CD4-positive, CD25-positive, alpha-beta regulatory T cell (primary cell): Measurements from ENCODE around the gene NLGN3. TPM values are rescaled to one million over a fixed set of nuclear protein-coding genes. Genes with fewer than 3 reads are reported as not detected.
A peak's percentile ranks its signal among the peaks of the same experiment; 100 is the strongest.

Source experiments
- ATAC-seq, 2 donors: fragments of 150-1000 bp; cut with Tn5 transposase; one replicate each; pipeline ENCODE4 v1.10.0; 2021; ENCODE audit warnings: low read depth in 2 of 2, moderate number of reproducible peaks in 2 of 2, moderate library complexity in 1 of 2
- DNase-seq, 3 donors: peaks; one replicate each; pipeline versions ENCODE4 v3.0.0 to v3.0.0-alpha.2; 2012 to 2022; ENCODE audit warnings: mixed read lengths in 1 of 3
- H3K27ac ChIP-seq: one replicate; pipeline ENCODE4 v1.7.0; 2013; ENCODE audit warnings: mild to moderate bottlenecking, low read length; ENCODE audit not compliant: insufficient read depth, poor library complexity, severe bottlenecking
- H3K27me3 ChIP-seq: one replicate; pipeline ENCODE4 v1.7.0; 2013; ENCODE audit warnings: low read length; ENCODE audit not compliant: control insufficient read depth, insufficient read depth
- H3K36me3 ChIP-seq: one replicate; pipeline ENCODE4 v1.7.0; 2013; ENCODE audit warnings: mild to moderate bottlenecking, low read length, moderate library complexity; ENCODE audit not compliant: control insufficient read depth, insufficient read depth
- H3K4me1 ChIP-seq: 2 replicates; pipeline ENCODE4 v1.7.0; 2013; ENCODE audit warnings: mild to moderate bottlenecking, low read length; ENCODE audit not compliant: insufficient read depth, control insufficient read depth, poor library complexity, severe bottlenecking
- H3K4me3 ChIP-seq: one replicate; pipeline ENCODE4 v1.7.0; 2013; ENCODE audit warnings: low read depth, mild to moderate bottlenecking, low read length, moderate library complexity
- H3K9me3 ChIP-seq, 2 experiments: 1 replicate in 1 of 2; 2 replicates in 1 of 2; pipeline ENCODE4 v1.7.0; 2013; ENCODE audit warnings: low read length in 2 of 2, mild to moderate bottlenecking in 1 of 2, moderate library complexity in 1 of 2; ENCODE audit not compliant: control insufficient read depth in 2 of 2
- H3K27ac Mint-ChIP-seq, 3 donors: one replicate each; pipeline ENCODE4 v1.8.0; 2020 to 2022; ENCODE audit warnings: mild to moderate bottlenecking in 3 of 3, mixed read lengths in 3 of 3, moderate library complexity in 2 of 3
- H3K27me3 Mint-ChIP-seq: one replicate; pipeline ENCODE4 v1.8.0; 2022; ENCODE audit warnings: mild to moderate bottlenecking, mixed read lengths
- H3K36me3 Mint-ChIP-seq: one replicate; pipeline ENCODE4 v1.8.0; 2020; ENCODE audit warnings: mixed read lengths
- H3K4me1 Mint-ChIP-seq, 4 donors: one replicate each; pipeline ENCODE4 v1.8.0; 2020 to 2022; ENCODE audit warnings: mixed read lengths in 4 of 4, mild to moderate bottlenecking in 1 of 4
- H3K4me3 Mint-ChIP-seq, 4 donors: one replicate each; pipeline ENCODE4 v1.8.0; 2020 to 2022; ENCODE audit warnings: mild to moderate bottlenecking in 4 of 4, mixed read lengths in 4 of 4, moderate library complexity in 3 of 4
- H3K9me3 Mint-ChIP-seq, 7 donors: one replicate each; pipeline ENCODE4 v1.8.0; 2020 to 2022; ENCODE audit warnings: mixed read lengths in 7 of 7, mild to moderate bottlenecking in 3 of 7, moderate library complexity in 2 of 7
- polyA plus RNA-seq, 4 donors: library from polyadenylated mRNA; unstranded; fragments of 300-500 nt; fragmentation: Illumina TruSeq; gene quantifications; one replicate each; pipeline ENCODE4 v1.2.3, GENCODE V29; 2021
- total RNA-seq: library from RNA; stranded (reverse); gene quantifications from one replicate; pipeline ENCODE4 v1.2.3, GENCODE V29; 2022

The NLGN3 gene
- total and polyA plus RNA-seq, 5 donors from 2014 or later = 0.05 to 4.4 TPM; not detected in 3

DNA sequence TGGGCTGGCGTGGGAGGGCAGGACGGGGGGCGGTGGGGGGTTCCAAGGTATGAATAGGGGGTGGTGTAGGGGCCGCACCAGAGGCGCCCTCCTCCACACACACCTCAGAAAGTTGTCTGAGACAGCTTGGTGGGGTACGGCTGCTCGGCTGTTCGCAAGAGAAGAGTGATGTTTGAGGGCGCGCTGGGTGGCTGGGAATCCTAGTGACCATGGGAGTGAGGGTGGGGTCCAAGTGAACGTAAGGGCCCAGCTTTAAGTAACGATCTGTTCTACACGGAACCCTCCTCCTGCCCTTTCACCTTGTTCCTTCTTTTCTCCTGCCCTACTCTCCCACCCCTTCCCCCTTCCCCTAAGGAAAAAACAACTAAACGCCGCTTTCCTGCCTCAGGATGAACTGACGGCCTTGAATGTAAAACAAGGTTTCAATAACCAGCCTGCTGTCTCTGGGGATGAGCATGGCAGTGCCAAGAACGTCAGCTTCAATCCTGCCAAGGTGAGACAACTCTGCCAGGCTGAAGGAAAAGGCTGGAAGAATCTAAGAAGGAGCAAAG is 25.6 kb upstream of the NLGN3 start:
- H3K4me3 ChIP-seq = peak overlapping the region; percentile 66
- DNase-seq (no peak), ATAC-seq (no peak)

GRCh38 chrX:71128166-71128833 is 16.3 kb upstream of the NLGN3 start:
- no peaks in the 10 kb centered on the region for H3K9me3 ChIP-seq
- no peak overlapping the region for H3K27ac ChIP-seq
- Mint-ChIP-seq H3K36me3 (peaks cover 37% of the 10 kb centered on the region), H3K4me1 (peaks cover 6 to 28% (median 10%) of the 10 kb centered on the region in 4 donors), H3K27me3 (no peaks in the 10 kb centered on the region), H3K4me3 (no peak overlapping the region), H3K27ac (peak overlapping the region; percentile 72 to 92 (median 83)), H3K9me3 (no peaks in the 10 kb centered on the region)
- ATAC-seq (no peak), DNase-seq (no peak)
- H3K4me3 ChIP-seq = no peak overlapping the region
- peaks cover 74% of the 10 kb centered on the region for H3K36me3 ChIP-seq
- no peaks in the 10 kb centered on the region for H3K27me3 ChIP-seq
- H3K4me1 ChIP-seq = peaks cover 9% of the 10 kb centered on the region

More for the DNA sequence above, 25.6 kb upstream of the NLGN3 start:
- Histone ChIP-seq H3K27me3 (no peaks in the 10 kb centered on the region), H3K27ac (peak overlapping the region; percentile 84), H3K9me3 (no peaks in the 10 kb centered on the region), H3K36me3 (peaks cover 29% of the 10 kb centered on the region), H3K4me1 (peaks cover 19% of the 10 kb centered on the region)
- Mint-ChIP-seq H3K27me3 (no peaks in the 10 kb centered on the region), H3K9me3 (no peaks in the 10 kb centered on the region), H3K36me3 (peaks cover 16% of the 10 kb centered on the region), H3K4me1 (peaks cover 0 to 42% (median 3%) of the 10 kb centered on the region in 4 donors), H3K27ac (peak overlapping the region in 2 of 3 donors; percentile 71 to 93), H3K4me3 (peak overlapping the region; percentile 91 to 95 (median 92))

DNA sequence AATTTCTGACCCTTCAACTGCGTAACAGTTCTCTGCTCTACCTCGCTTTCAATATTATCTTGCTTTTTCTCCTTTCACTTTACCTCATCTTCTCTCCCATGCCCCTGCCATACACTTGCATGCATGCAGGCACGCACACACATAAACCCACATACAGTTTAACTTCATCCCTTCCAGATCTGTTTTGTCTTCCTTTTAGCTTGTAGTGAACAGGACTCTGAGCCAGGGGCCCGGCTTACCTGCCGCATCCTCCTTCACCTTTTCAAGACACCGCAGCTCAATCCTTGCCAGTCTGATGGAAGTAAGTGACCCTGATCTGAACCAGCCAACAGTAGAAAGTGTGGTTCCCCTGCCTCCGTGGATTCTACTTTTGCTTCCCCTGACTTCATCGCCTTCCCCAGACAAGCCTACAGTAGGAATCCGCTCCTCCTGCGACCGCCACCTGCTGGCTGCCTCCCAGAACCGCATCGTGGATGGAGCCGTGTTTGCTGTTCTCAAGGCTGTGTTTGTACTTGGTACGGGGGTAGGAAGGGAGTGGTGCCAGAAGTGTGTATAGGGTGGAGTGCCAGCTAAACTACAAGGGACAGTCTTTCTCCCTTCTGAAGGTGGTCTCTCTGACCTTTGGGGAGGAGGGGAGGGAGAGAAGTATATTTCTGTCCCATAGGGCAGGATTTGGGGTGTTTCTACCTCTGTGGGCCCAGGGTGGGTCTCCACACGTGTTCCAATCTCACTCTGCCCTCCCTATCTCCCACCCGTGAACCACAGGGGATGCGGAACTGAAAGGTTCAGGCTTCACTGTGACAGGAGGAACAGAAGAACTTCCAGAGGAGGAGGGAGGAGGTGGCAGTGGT is 15.5 kb upstream of the NLGN3 start:
- ATAC-seq (peak; percentile 74 to 82), DNase-seq (peak; percentile 62 to 83 (median 76))
- Histone ChIP-seq H3K27ac (peak overlapping the region; percentile 47), H3K4me3 (no peak overlapping the region), H3K9me3 (no peaks in the 10 kb centered on the region), H3K27me3 (no peaks in the 10 kb centered on the region), H3K4me1 (peaks cover 9% of the 10 kb centered on the region), H3K36me3 (peaks cover 71% of the 10 kb centered on the region)
- no peaks in the 10 kb centered on the region for H3K9me3 Mint-ChIP-seq
- H3K4me1 Mint-ChIP-seq = peaks cover 6 to 24% (median 10%) of the 10 kb centered on the region in 4 donors
- H3K27me3 Mint-ChIP-seq = no peaks in the 10 kb centered on the region
- H3K27ac Mint-ChIP-seq = peak overlapping the region; percentile 72 to 95 (median 92)
- H3K4me3 Mint-ChIP-seq = peak overlapping the region in 1 of 4 donors; percentile 3
- H3K36me3 Mint-ChIP-seq = peaks cover 33% of the 10 kb centered on the region

GRCh38 chrX:71131510-71131909 is 13.1 kb upstream of the NLGN3 start:
- peaks cover 6 to 21% (median 10%) of the 10 kb centered on the region in 4 donors for H3K4me1 Mint-ChIP-seq
- no peak overlapping the region for H3K27ac Mint-ChIP-seq
- Histone ChIP-seq H3K4me3 (no peak overlapping the region), H3K36me3 (peaks cover 71% of the 10 kb centered on the region), H3K4me1 (peaks cover 9% of the 10 kb centered on the region), H3K27ac (no peak overlapping the region), H3K27me3 (no peaks in the 10 kb centered on the region), H3K9me3 (no peaks in the 10 kb centered on the region)
- peaks cover 0 to 2% (median 0%) of the 10 kb centered on the region in 7 donors for H3K9me3 Mint-ChIP-seq
- no peak for DNase-seq
- ATAC-seq = no peak
- H3K36me3 Mint-ChIP-seq = peaks cover 34% of the 10 kb centered on the region
- H3K27me3 Mint-ChIP-seq = no peaks in the 10 kb centered on the region
- no peak overlapping the region for H3K4me3 Mint-ChIP-seq

DNA sequence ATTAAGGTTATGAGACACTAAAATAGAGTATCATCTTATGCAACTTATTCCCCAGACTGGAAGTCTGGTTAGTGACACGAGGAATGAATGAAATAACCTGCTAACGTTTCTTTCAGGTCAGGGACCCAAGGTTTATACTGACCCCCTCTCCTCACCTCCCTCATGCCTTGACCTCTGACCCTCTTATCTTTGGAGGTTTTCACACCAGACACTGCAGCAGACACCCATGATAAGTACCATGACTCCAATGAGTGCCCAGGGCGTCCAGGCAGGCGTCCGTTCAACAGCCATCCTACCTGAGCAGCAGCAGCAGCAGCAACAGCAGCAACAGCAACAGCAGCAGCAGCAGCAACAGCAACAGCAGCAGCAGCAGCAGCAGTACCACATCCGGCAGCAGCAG is 4.2 kb upstream of the NLGN3 start:
- Histone ChIP-seq H3K4me1 (peaks cover 3% of the 10 kb centered on the region), H3K27ac (no peak overlapping the region), H3K4me3 (no peak overlapping the region), H3K27me3 (no peaks in the 10 kb centered on the region), H3K9me3 (no peaks in the 10 kb centered on the region), H3K36me3 (peaks cover 40% of the 10 kb centered on the region)
- H3K27me3 Mint-ChIP-seq = no peaks in the 10 kb centered on the region
- DNase-seq (no peak), ATAC-seq (no peak)
- peaks cover 0 to 12% (median 4%) of the 10 kb centered on the region in 4 donors for H3K4me1 Mint-ChIP-seq
- H3K4me3 Mint-ChIP-seq = no peak overlapping the region
- H3K27ac Mint-ChIP-seq = peak overlapping the region in 1 of 3 donors; percentile 56
- peaks cover 0 to 2% (median 0%) of the 10 kb centered on the region in 7 donors for H3K9me3 Mint-ChIP-seq
- H3K36me3 Mint-ChIP-seq = peaks cover 21% of the 10 kb centered on the region

- H3K27ac ChIP-seq = no peak overlapping the region
- H3K27me3 ChIP-seq = no peaks in the 10 kb centered on the region
- no peak overlapping the region for H3K4me3 ChIP-seq
- Mint-ChIP-seq H3K9me3 (no peaks in the 10 kb centered on the region), H3K4me1 (peaks cover 0 to 20% (median 9%) of the 10 kb centered on the region in 4 donors), H3K27me3 (no peaks in the 10 kb centered on the region), H3K27ac (peak overlapping the region in 1 of 3 donors; percentile 46), H3K4me3 (no peak overlapping the region), H3K36me3 (peaks cover 12% of the 10 kb centered on the region)
- peaks cover 3% of the 10 kb centered on the region for H3K4me1 ChIP-seq
- ATAC-seq (no peak), DNase-seq (no peak)
- peaks cover 18% of the 10 kb centered on the region for H3K36me3 ChIP-seq
- no peaks in the 10 kb centered on the region for H3K9me3 ChIP-seq
Measured at GRCh38 chrX:71143508-71143907, 1.1 kb upstream of the NLGN3 start.

DNA sequence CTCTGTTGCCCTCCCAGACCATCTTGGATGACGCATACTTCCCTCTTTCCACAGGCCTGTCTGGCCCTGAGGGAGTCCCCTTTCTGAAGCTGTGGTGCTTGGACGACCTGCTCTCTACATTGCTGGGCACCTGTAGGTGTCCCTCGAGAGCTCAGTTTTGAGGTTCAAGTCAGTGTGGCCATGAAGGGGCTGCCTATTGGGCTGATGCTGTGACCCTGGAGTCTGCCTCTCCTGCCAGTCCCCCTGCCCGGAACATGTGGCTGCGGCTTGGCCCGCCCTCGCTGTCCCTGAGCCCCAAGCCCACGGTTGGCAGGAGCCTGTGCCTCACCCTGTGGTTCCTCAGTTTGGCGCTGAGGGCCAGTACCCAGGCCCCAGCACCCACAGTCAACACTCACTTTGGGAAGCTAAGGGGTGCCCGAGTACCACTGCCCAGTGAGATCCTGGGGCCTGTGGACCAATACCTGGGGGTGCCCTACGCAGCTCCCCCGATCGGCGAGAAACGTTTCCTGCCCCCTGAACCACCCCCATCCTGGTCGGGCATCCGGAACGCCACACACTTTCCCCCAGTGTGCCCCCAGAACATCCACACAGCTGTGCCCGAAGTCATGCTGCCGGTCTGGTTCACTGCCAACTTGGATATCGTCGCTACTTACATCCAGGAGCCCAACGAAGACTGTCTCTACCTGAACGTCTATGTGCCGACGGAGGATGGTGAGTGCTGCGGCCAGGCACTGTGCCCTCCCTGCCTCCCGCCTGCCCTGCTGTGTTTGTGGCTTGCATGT is 3.0 kb downstream of the NLGN3 start:
- no peaks in the 10 kb centered on the region for H3K36me3 ChIP-seq
- H3K27me3 ChIP-seq = no peaks in the 10 kb centered on the region
- no peak overlapping the region for H3K4me3 ChIP-seq
- no peaks in the 10 kb centered on the region for H3K36me3 Mint-ChIP-seq
- no peak overlapping the region for H3K27ac ChIP-seq
- no peaks in the 10 kb centered on the region for H3K9me3 Mint-ChIP-seq
- H3K4me1 ChIP-seq = peaks cover 3% of the 10 kb centered on the region
- no peaks in the 10 kb centered on the region for H3K27me3 Mint-ChIP-seq
- H3K4me3 Mint-ChIP-seq = no peak overlapping the region
- H3K9me3 ChIP-seq = no peaks in the 10 kb centered on the region
- peaks cover 0 to 17% (median 7%) of the 10 kb centered on the region in 4 donors for H3K4me1 Mint-ChIP-seq
- no peak overlapping the region for H3K27ac Mint-ChIP-seq
- ATAC-seq = no peak
- DNase-seq = no peak
